ENCODE data around the gene GCSAM. TPM values are rescaled to one million over a fixed set of nuclear protein-coding genes. Genes with fewer than 3 reads are reported as not detected.

GCSAM gene
- total and polyA plus RNA-seq, 2 experiments from 2014 or later: 0.86 TPM; not detected in 1

GRCh38 chr3:112170046-112170445, 37.0 kb upstream of the GCSAM start:
- Histone ChIP-seq H3F3A (replicated peaks; ENCODE audit: low read depth) (no peaks in the 10 kb centered on the region), H3K27me3 (ENCODE audit: insufficient read depth) (no peaks in the 10 kb centered on the region), H3K4me1 (ENCODE audit: insufficient read depth) (no peaks in the 10 kb centered on the region), H3K4me3 (no peak overlapping the region), H4K20me1 (replicated peaks; ENCODE audit: insufficient read depth) (no peaks in the 10 kb centered on the region), H3K36me3 (ENCODE audit: insufficient read depth) (0 out of 2 replicates have a peak, but pooled peaks cover 4% of the 10 kb centered on the region), H2AFZ (no peak overlapping the region), H3K4me2 (no peak overlapping the region), H3K9me2 (ENCODE audit: insufficient read depth) (peaks cover 5% of the 10 kb centered on the region; the same call in 1 of the 2 replicates), H3K79me2 (replicated peaks; ENCODE audit: insufficient read depth) (no peaks in the 10 kb centered on the region), H3K27ac (ENCODE audit: low read depth) (no peak overlapping the region)
- Mint-ChIP-seq H3K4me3 (no peak overlapping the region), H3K4me1 (peaks cover 4% of the 10 kb centered on the region; the same call in 2 of the 3 replicates), H3K9me3 (peaks cover 14% of the 10 kb centered on the region), H3K27me3 (ENCODE audit: insufficient read depth, low read depth, poor library complexity) (peaks cover 8% of the 10 kb centered on the region), H3K27ac (no peak overlapping the region), H3K36me3 (ENCODE audit: low read depth) (peaks cover 12% of the 10 kb centered on the region)
- no peak for ATAC-seq
- TF ChIP-seq ZNF114 (CRISPR knock-in tag; IDR thresholded peaks at IDR 0.05) (no peak), STAT1 (IDR thresholded peaks at IDR 0.05; ENCODE audit: unreplicated experiment) (no peak), CREB1 (CRISPR knock-in tag; IDR thresholded peaks at IDR 0.05; ENCODE audit: low read depth) (no peak), ZNF331 (CRISPR knock-in tag; IDR thresholded peaks at IDR 0.05; ENCODE audit: low read depth) (no peak), EZH2 (IDR thresholded peaks at IDR 0.05; ENCODE audit: low read depth, unreplicated experiment) (no peak), JUNB (IDR thresholded peaks at IDR 0.05; ENCODE audit: unreplicated experiment) (no peak)
- TF ChIP-seq, protein P1, sequence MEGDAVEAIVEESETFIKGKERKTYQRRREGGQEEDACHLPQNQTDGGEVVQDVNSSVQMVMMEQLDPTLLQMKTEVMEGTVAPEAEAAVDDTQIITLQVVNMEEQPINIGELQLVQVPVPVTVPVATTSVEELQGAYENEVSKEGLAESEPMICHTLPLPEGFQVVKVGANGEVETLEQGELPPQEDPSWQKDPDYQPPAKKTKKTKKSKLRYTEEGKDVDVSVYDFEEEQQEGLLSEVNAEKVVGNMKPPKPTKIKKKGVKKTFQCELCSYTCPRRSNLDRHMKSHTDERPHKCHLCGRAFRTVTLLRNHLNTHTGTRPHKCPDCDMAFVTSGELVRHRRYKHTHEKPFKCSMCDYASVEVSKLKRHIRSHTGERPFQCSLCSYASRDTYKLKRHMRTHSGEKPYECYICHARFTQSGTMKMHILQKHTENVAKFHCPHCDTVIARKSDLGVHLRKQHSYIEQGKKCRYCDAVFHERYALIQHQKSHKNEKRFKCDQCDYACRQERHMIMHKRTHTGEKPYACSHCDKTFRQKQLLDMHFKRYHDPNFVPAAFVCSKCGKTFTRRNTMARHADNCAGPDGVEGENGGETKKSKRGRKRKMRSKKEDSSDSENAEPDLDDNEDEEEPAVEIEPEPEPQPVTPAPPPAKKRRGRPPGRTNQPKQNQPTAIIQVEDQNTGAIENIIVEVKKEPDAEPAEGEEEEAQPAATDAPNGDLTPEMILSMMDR (conservative IDR thresholded peaks at IDR 0.05; ENCODE audit: low read depth in 2 of 2): no peak
- no peak for DNase-seq (ENCODE audit: low spot score)

- no peak overlapping the region for H3K27ac ChIP-seq (ENCODE audit: low read depth)
- H3K4me1 ChIP-seq (ENCODE audit: insufficient read depth): no peaks in the 10 kb centered on the region
- no peaks in the 10 kb centered on the region for H4K20me1 ChIP-seq (replicated peaks; ENCODE audit: insufficient read depth)
- H3K4me3 ChIP-seq: no peak overlapping the region
- Mint-ChIP-seq H3K4me3 (no peak overlapping the region), H3K9me3 (peaks cover 23% of the 10 kb centered on the region), H3K36me3 (ENCODE audit: low read depth) (peaks cover 18% of the 10 kb centered on the region), H3K27me3 (ENCODE audit: insufficient read depth, low read depth, poor library complexity) (peaks cover 5% of the 10 kb centered on the region), H3K4me1 (peaks cover 4% of the 10 kb centered on the region; the same call in 2 of the 3 replicates), H3K27ac (no peak overlapping the region)
- no peak overlapping the region for H2AFZ ChIP-seq
- no peak for TF ChIP-seq ZNF331 (CRISPR knock-in tag; IDR thresholded peaks at IDR 0.05; ENCODE audit: low read depth)
- no peak for TF ChIP-seq NANOG (IDR thresholded peaks at IDR 0.05; ENCODE audit: borderline replicate concordance)
- no peak for TF ChIP-seq EZH2 (IDR thresholded peaks at IDR 0.05; ENCODE audit: low read depth, unreplicated experiment)
- H3K79me2 ChIP-seq (replicated peaks; ENCODE audit: insufficient read depth): no peaks in the 10 kb centered on the region
- no peaks in the 10 kb centered on the region for H3K27me3 ChIP-seq (ENCODE audit: insufficient read depth)
- no peak overlapping the region for H3K4me2 ChIP-seq
- H3K9me2 ChIP-seq (ENCODE audit: insufficient read depth): no peaks in the 10 kb centered on the region
- H3F3A ChIP-seq (replicated peaks; ENCODE audit: low read depth): no peaks in the 10 kb centered on the region
- no peak for ATAC-seq
- no peak for DNase-seq (ENCODE audit: low spot score)
- 0 out of 2 replicates have a peak, but pooled peaks cover 4% of the 10 kb centered on the region for H3K36me3 ChIP-seq (ENCODE audit: insufficient read depth)
These were observed 34.7 kb upstream of the GCSAM start for GRCh38 chr3:112167758-112168157.

DNA sequence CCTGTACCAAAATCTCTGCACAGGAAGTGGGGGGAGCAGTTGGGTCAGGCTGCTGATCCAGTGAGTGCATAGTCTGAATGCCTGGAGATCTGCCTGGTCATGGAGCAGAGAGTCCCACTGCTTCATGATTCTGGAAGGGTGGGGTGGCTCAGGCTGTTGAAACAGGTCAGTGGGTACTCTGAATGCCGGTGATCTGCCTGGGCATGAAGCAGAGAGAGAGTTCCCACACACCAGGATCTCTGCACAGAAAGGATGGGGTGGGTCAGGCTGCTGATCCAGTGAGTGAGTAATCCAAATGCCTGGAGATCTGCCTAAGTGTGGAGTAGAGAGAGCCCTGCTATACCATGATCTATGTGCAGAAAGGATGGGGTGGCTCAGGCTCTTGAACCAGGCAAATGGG, 16.1 kb upstream of the GCSAM start:
- ATAC-seq: no peak
- H4K20me1 ChIP-seq (replicated peaks; ENCODE audit: insufficient read depth): no peaks in the 10 kb centered on the region
- H3K4me1 ChIP-seq (ENCODE audit: insufficient read depth): no peaks in the 10 kb centered on the region
- H3K9me2 ChIP-seq (ENCODE audit: insufficient read depth): no peaks in the 10 kb centered on the region
- no peak overlapping the region for H2AFZ ChIP-seq
- Mint-ChIP-seq H3K4me3 (no peak overlapping the region), H3K36me3 (ENCODE audit: low read depth) (peaks cover 36% of the 10 kb centered on the region; the same call in 2 of the 3 replicates), H3K27me3 (ENCODE audit: insufficient read depth, low read depth, poor library complexity) (no peaks in the 10 kb centered on the region), H3K9me3 (peaks cover 32% of the 10 kb centered on the region), H3K27ac (no peak overlapping the region), H3K4me1 (no peaks in the 10 kb centered on the region; the same call in 2 of the 3 replicates)
- no peaks in the 10 kb centered on the region for H3K79me2 ChIP-seq (replicated peaks; ENCODE audit: insufficient read depth)
- no peak overlapping the region for H3K27ac ChIP-seq (ENCODE audit: low read depth)
- H3K4me2 ChIP-seq: no peak overlapping the region
- no peak for DNase-seq (ENCODE audit: low spot score)
- H3K27me3 ChIP-seq (ENCODE audit: insufficient read depth): no peaks in the 10 kb centered on the region
- H3F3A ChIP-seq (replicated peaks; ENCODE audit: low read depth): no peaks in the 10 kb centered on the region
- no peak overlapping the region for H3K4me3 ChIP-seq
- peaks cover 9% of the 10 kb centered on the region; the same call in 1 of the 2 replicates for H3K36me3 ChIP-seq (ENCODE audit: insufficient read depth)
- TF ChIP-seq, protein P2, sequence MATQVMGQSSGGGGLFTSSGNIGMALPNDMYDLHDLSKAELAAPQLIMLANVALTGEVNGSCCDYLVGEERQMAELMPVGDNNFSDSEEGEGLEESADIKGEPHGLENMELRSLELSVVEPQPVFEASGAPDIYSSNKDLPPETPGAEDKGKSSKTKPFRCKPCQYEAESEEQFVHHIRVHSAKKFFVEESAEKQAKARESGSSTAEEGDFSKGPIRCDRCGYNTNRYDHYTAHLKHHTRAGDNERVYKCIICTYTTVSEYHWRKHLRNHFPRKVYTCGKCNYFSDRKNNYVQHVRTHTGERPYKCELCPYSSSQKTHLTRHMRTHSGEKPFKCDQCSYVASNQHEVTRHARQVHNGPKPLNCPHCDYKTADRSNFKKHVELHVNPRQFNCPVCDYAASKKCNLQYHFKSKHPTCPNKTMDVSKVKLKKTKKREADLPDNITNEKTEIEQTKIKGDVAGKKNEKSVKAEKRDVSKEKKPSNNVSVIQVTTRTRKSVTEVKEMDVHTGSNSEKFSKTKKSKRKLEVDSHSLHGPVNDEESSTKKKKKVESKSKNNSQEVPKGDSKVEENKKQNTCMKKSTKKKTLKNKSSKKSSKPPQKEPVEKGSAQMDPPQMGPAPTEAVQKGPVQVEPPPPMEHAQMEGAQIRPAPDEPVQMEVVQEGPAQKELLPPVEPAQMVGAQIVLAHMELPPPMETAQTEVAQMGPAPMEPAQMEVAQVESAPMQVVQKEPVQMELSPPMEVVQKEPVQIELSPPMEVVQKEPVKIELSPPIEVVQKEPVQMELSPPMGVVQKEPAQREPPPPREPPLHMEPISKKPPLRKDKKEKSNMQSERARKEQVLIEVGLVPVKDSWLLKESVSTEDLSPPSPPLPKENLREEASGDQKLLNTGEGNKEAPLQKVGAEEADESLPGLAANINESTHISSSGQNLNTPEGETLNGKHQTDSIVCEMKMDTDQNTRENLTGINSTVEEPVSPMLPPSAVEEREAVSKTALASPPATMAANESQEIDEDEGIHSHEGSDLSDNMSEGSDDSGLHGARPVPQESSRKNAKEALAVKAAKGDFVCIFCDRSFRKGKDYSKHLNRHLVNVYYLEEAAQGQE (IDR thresholded peaks at IDR 0.05; ENCODE audit: unreplicated experiment): no peak
- no peak for TF ChIP-seq POLR2AphosphoS5 (IDR thresholded peaks at IDR 0.05; ENCODE audit: low read depth)

All from GM23338 (cell line).